SU-DHL-6 (cell line): Measurements from ENCODE around the gene POMT2.

Experiments
- H2AFZ ChIP-seq: fragments of 200-600 bp; sonication (generic); 2 replicates; pipeline ENCODE4 v1.6.1; 2014; ENCODE audit warnings: low read depth, mild to moderate bottlenecking, moderate library complexity, mixed read lengths, antibody characterized with exemption, low read length; ENCODE audit not compliant: severe bottlenecking
- H3F3A ChIP-seq: fragments of 200-600 bp; shearing (Covaris generic); 2 replicates; pipeline ENCODE4 v1.6.0; 2016; ENCODE audit warnings: antibody characterized with exemption, mild to moderate bottlenecking; ENCODE audit not compliant: insufficient read depth
- H3K27ac ChIP-seq: fragments of 200-600 bp; sonication (generic); 2 replicates; pipeline ENCODE4 v1.5.1; 2016; ENCODE audit warnings: low read depth, mild to moderate bottlenecking, low read length, moderate library complexity, mixed read lengths
- H3K27me3 ChIP-seq: fragments of 200-600 bp; sonication (generic), shearing (Covaris generic); 2 replicates; pipeline ENCODE4 v1.6.0; 2014; ENCODE audit warnings: mild to moderate bottlenecking, low read length
- H3K36me3 ChIP-seq: fragments of 200-600 bp; sonication (generic); 2 replicates; pipeline ENCODE4 v1.6.1; 2014; ENCODE audit warnings: mild to moderate bottlenecking, low read length, mixed read lengths
- H3K4me2 ChIP-seq: fragments of 300-600, 200-600 bp; shearing (Covaris generic), sonication (generic); 2 replicates; pipeline ENCODE4 v1.6.0; 2014; ENCODE audit warnings: low read length, low read depth, mild to moderate bottlenecking; ENCODE audit not compliant: poor library complexity, severe bottlenecking
- H3K4me3 ChIP-seq: fragments of 200-600 bp; sonication (generic); 2 replicates; pipeline ENCODE4 v1.5.1; 2014; ENCODE audit warnings: antibody characterized with exemption, low read length, mild to moderate bottlenecking, mixed read lengths; ENCODE audit not compliant: insufficient read depth, poor library complexity, severe bottlenecking
- H3K79me2 ChIP-seq: fragments of 200-600 bp; sonication (generic); 2 replicates; pipeline ENCODE4 v1.6.1; 2014; ENCODE audit warnings: mild to moderate bottlenecking, low read length, moderate library complexity; ENCODE audit not compliant: insufficient read depth
- H3K9ac ChIP-seq: fragments of 200-600 bp; sonication (generic); 2 replicates; pipeline ENCODE4 v1.7.0; 2014; ENCODE audit warnings: mild to moderate bottlenecking, low read length
- H3K9me2 ChIP-seq: fragments of 200-600 bp; sonication (generic); replicated peaks from 2 replicates; pipeline ENCODE4 v1.6.1; 2014; ENCODE audit warnings: low read length; ENCODE audit not compliant: insufficient read depth
- H3K9me3 ChIP-seq: fragments of 200-600 bp; sonication (generic); 2 replicates; pipeline ENCODE4 v1.6.1; 2014; ENCODE audit warnings: low read length, mixed read lengths; ENCODE audit not compliant: insufficient read depth
- H4K20me1 ChIP-seq: fragments of 200-600 bp; sonication (generic); 2 replicates; pipeline ENCODE4 v1.6.1; 2014; ENCODE audit warnings: low read depth, mild to moderate bottlenecking, antibody characterized with exemption, low read length, moderate library complexity, mixed read lengths
- EZH2phosphoT487 ChIP-seq: fragments of 200-600 bp; sonication (generic), shearing (Covaris generic); conservative IDR thresholded peaks from 2 replicates; pipeline ENCODE4 v1.6.1; 2018; ENCODE audit warnings: mild to moderate bottlenecking, antibody characterized with exemption, low read length, moderate library complexity, mixed read lengths
- TF ChIP-seq, protein P1 (sequence below): fragments of 200-600 bp; sonication (generic); IDR thresholded peaks from one replicate; pipeline ENCODE4 v1.5.1; 2017; ENCODE audit warnings: antibody characterized with exemption, mild to moderate bottlenecking, low read length, moderate library complexity; ENCODE audit not compliant: insufficient read depth, poor library complexity, severe bottlenecking

The POMT2 gene

DNA sequence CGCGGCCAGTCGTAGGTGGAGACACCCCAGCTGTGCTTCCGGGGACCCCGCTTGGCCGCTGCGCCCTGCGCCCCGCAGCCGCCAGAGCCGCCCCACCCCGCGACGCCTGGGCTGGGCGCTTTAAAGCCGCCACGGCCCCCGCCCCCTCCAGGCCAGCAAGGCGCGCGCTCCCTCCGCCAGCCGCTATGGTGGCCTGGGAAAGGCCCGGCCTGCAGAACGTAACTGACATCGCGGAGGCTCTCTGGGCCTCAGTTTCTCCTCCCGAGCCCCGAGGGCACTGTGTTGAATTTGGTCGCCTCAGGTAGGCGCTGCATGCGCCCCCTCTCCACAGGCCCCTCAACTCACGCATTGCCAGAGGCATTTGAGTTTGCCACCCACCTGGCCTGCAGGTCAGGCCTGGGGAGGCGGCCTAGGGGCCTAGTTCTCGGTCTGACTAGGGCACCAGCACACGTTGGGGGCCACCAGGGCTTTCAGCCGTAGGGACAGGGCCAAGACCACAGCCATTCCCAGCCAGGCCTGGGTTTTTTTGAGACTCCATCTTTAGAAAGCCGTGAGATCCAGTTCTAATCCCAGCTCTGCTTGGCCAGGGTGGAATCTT lies 49.5 kb downstream of the POMT2 start, which contains the start of gene NGB:
NGB (minus strand) TSS at position 94 of the 598 bp plus-strand sequence. CDS start 269 bp downstream, outside the sequence.
- Histone ChIP-seq H3K9ac (no peak within 1 kb of the TSS), H3K4me3 (no peak within 1 kb of the TSS), H2AFZ (no peak within 1 kb of the TSS), H3F3A (no peaks in the 10 kb centered on the region), H3K9me3 (no peaks in the 10 kb centered on the region), H3K27ac (no peak within 1 kb of the TSS), H3K36me3 (no peaks in the 10 kb centered on the region), H3K4me2 (no peak within 1 kb of the TSS), H3K79me2 (no peaks in the 10 kb centered on the region), H3K27me3 (no peaks in the 10 kb centered on the region), H3K9me2 (no peaks in the 10 kb centered on the region), H4K20me1 (no peaks in the 10 kb centered on the region)
- TF ChIP-seq EZH2phosphoT487: no peak
- TF ChIP-seq, protein P1, sequence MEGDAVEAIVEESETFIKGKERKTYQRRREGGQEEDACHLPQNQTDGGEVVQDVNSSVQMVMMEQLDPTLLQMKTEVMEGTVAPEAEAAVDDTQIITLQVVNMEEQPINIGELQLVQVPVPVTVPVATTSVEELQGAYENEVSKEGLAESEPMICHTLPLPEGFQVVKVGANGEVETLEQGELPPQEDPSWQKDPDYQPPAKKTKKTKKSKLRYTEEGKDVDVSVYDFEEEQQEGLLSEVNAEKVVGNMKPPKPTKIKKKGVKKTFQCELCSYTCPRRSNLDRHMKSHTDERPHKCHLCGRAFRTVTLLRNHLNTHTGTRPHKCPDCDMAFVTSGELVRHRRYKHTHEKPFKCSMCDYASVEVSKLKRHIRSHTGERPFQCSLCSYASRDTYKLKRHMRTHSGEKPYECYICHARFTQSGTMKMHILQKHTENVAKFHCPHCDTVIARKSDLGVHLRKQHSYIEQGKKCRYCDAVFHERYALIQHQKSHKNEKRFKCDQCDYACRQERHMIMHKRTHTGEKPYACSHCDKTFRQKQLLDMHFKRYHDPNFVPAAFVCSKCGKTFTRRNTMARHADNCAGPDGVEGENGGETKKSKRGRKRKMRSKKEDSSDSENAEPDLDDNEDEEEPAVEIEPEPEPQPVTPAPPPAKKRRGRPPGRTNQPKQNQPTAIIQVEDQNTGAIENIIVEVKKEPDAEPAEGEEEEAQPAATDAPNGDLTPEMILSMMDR: no peak

DNA sequence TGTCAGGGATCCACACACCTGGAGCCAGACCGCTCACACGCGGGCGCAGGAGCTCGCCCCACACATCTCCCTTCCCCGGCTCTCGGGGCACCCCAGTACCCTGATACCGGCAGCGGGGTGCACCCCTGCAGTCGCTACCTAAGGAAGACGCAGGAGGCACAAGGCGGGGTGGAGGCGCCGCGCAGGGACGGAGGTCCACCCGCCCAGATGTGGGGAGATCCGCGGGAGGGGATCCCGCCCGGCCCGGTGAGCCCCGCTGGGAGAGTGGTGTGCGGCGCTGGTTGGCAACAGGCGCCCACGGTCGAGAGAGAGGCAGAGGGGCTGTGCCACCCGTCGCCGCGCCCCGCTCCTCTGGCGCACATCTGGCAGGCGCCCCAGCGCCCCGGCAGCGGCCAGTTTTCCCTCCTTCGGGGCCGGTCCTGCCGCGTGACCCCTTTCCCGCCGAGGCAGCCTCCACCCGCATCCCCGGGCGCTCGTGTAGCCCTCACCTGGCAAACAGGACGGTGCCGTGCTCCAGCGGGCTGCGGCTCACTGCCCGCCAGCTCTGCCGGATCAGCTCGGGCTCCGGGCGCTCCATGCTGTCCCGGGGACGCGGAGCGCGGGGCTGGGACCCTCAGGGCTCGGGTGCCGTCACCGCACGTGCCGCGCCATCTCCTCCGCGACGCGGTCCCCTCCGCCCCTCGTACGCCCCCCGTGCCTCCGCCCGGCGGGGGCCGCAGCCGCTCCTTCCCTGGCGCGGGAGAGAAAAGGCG lies 50.1 kb downstream of the POMT2 start:
- TF ChIP-seq, protein P1: no peak
- TF ChIP-seq EZH2phosphoT487: no peak
- no peak overlapping the region for H2AFZ ChIP-seq
- no peak overlapping the region for H3K4me3 ChIP-seq
- H3F3A ChIP-seq: no peaks in the 10 kb centered on the region
- no peak overlapping the region for H3K4me2 ChIP-seq
- no peaks in the 10 kb centered on the region for H3K9me2 ChIP-seq
- H3K27me3 ChIP-seq: no peaks in the 10 kb centered on the region
- H3K27ac ChIP-seq: no peak overlapping the region
- H3K9ac ChIP-seq: no peak overlapping the region
- no peaks in the 10 kb centered on the region for H4K20me1 ChIP-seq
- no peaks in the 10 kb centered on the region for H3K36me3 ChIP-seq
- H3K9me3 ChIP-seq: no peaks in the 10 kb centered on the region
- no peaks in the 10 kb centered on the region for H3K79me2 ChIP-seq

DNA sequence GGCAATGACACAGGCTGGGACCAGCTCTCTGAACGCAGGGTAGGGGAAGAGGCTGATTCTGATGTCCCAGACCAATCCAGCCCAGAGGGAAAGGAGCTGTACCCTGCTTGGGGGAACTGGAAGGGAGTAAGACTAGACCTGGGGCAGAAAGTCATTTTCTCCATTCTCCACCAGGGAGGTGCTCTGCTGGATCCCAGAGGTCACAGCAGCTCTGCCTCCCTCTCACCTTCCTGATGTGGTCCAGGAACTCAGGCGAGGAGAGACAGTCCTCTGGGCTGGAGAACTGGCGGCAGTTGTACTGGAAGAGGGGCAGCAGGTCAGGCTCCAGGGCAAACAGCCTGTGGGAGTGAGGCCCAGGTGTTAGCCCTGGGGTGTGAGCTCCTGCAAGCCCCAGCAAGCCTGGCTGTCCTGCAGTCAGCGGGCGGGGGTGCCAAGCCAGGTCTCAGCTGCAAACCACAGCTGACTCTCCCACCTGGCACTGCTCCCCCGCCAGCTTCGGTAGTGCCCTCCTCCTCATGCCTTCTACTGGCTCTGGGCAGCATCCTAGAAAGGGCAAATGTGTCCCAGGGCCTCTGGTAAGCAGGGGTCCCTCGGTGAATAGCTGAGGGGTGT lies 51.6 kb downstream of the POMT2 start:
- H2AFZ ChIP-seq: no peak overlapping the region
- no peaks in the 10 kb centered on the region for H3K27me3 ChIP-seq

More for the DNA sequence above, 51.6 kb downstream of the POMT2 start:
- H3K79me2 ChIP-seq: no peaks in the 10 kb centered on the region
- H3K9me3 ChIP-seq: no peaks in the 10 kb centered on the region
- H3K9ac ChIP-seq: no peak overlapping the region
- no peak overlapping the region for H3K27ac ChIP-seq
- H4K20me1 ChIP-seq: no peaks in the 10 kb centered on the region
- H3F3A ChIP-seq: no peaks in the 10 kb centered on the region
- no peaks in the 10 kb centered on the region for H3K36me3 ChIP-seq
- H3K4me2 ChIP-seq: no peak overlapping the region
- TF ChIP-seq, protein P1: no peak
- no peak for TF ChIP-seq EZH2phosphoT487
- no peak overlapping the region for H3K4me3 ChIP-seq
- H3K9me2 ChIP-seq: no peaks in the 10 kb centered on the region
